ENCODE measurements around the gene COL4A1. TPM values are rescaled to one million over a fixed set of nuclear protein-coding genes. Genes with fewer than 3 reads are reported as not detected.
A peak's percentile ranks its signal among the peaks of the same experiment; 100 is the strongest.

The COL4A1 gene
- total and polyA plus RNA-seq, 4 donors, result 73.3 to 910 (median 472) TPM

- intact Hi-C loops (cut with DNase I), result no loop called here
- DNase-seq, result no peak
- H3K27ac ChIP-seq (ENCODE audit: low read depth in 1 of 2, low read length in 2 of 2), result no peak overlapping the region
- WGBS, 2 donors, result 83 to 85% methylated on average over 16 of the region's 16 CpGs
- no peaks in the 10 kb centered on the region for H3K36me3 ChIP-seq (ENCODE audit: control insufficient read depth in 1 of 2, insufficient read depth in 2 of 2, low read length in 1 of 2)
- H3K4me1 ChIP-seq (ENCODE audit: control insufficient read depth in 1 of 2, insufficient read depth in 2 of 2, low read length in 2 of 2), result no peaks in the 10 kb centered on the region
- no peak for ATAC-seq (ENCODE audit: low FRiP score)
- H3K9me3 ChIP-seq (ENCODE audit: control insufficient read depth, low read length), result no peaks in the 10 kb centered on the region
- H3K4me3 ChIP-seq (ENCODE audit: low read length in 2 of 2), result no peak overlapping the region
- no peaks in the 10 kb centered on the region for H3K27me3 ChIP-seq (ENCODE audit: control insufficient read depth in 1 of 2, insufficient read depth in 2 of 2, low read length in 1 of 2)
Observed at GRCh38 chr13:110132225-110132982, 174.6 kb downstream of the COL4A1 start.

GRCh38 chr13:110131424-110131823 is 175.5 kb downstream of the COL4A1 start:
- Histone ChIP-seq H3K9me3 (ENCODE audit: control insufficient read depth, low read length) (no peaks in the 10 kb centered on the region), H3K27me3 (ENCODE audit: control insufficient read depth in 1 of 2, insufficient read depth in 2 of 2, low read length in 1 of 2) (no peaks in the 10 kb centered on the region), H3K4me3 (ENCODE audit: low read length in 2 of 2) (no peak overlapping the region), H3K36me3 (ENCODE audit: control insufficient read depth in 1 of 2, insufficient read depth in 2 of 2, low read length in 1 of 2) (no peaks in the 10 kb centered on the region), H3K4me1 (ENCODE audit: control insufficient read depth in 1 of 2, insufficient read depth in 2 of 2, low read length in 2 of 2) (no peaks in the 10 kb centered on the region), H3K27ac (ENCODE audit: low read depth in 1 of 2, low read length in 2 of 2) (no peak overlapping the region)
- WGBS, 2 donors, result 87 to 89% methylated on average over 11 of the region's 11 CpGs
- intact Hi-C loops (cut with DNase I), result no loop called here
- ATAC-seq (ENCODE audit: low FRiP score) (no peak), DNase-seq (no peak)

GRCh38 chr13:110130431-110130830 is 176.5 kb downstream of the COL4A1 start:
- ATAC-seq (ENCODE audit: low FRiP score) (no peak), DNase-seq (no peak)
- no peaks in the 10 kb centered on the region for H3K36me3 ChIP-seq (ENCODE audit: control insufficient read depth in 1 of 2, insufficient read depth in 2 of 2, low read length in 1 of 2)
- H3K4me1 ChIP-seq (ENCODE audit: control insufficient read depth in 1 of 2, insufficient read depth in 2 of 2, low read length in 2 of 2), result peaks cover 0 to 3% of the 10 kb centered on the region in 2 donors
- H3K27ac ChIP-seq (ENCODE audit: low read depth in 1 of 2, low read length in 2 of 2), result no peak overlapping the region
- no peak overlapping the region for H3K4me3 ChIP-seq (ENCODE audit: low read length in 2 of 2)
- no peaks in the 10 kb centered on the region for H3K9me3 ChIP-seq (ENCODE audit: control insufficient read depth, low read length)
- intact Hi-C loops (cut with DNase I), result no loop called here
- WGBS, 2 donors, result 91 to 93% methylated on average over 3 of the region's 3 CpGs
- H3K27me3 ChIP-seq (ENCODE audit: control insufficient read depth in 1 of 2, insufficient read depth in 2 of 2, low read length in 1 of 2), result no peaks in the 10 kb centered on the region

- no peaks in the 10 kb centered on the region for H3K27me3 ChIP-seq (ENCODE audit: control insufficient read depth in 1 of 2, insufficient read depth in 2 of 2, low read length in 1 of 2)
- intact Hi-C loops (cut with DNase I), result loop anchor here in 1 of 2 donors (10.0 kb wide), 1 partner anchor 675 kb away; no protein-coding TSS in a partner anchor
- peaks cover 0 to 3% of the 10 kb centered on the region in 2 donors for H3K4me1 ChIP-seq (ENCODE audit: control insufficient read depth in 1 of 2, insufficient read depth in 2 of 2, low read length in 2 of 2)
- no peak overlapping the region for H3K27ac ChIP-seq (ENCODE audit: low read depth in 1 of 2, low read length in 2 of 2)
- no peak for ATAC-seq (ENCODE audit: low FRiP score)
- WGBS, 2 donors, result 88 to 91% methylated on average over 14 of the region's 14 CpGs
- DNase-seq, result no peak
- no peak overlapping the region for H3K4me3 ChIP-seq (ENCODE audit: low read length in 2 of 2)
- no peaks in the 10 kb centered on the region for H3K9me3 ChIP-seq (ENCODE audit: control insufficient read depth, low read length)
- no peaks in the 10 kb centered on the region for H3K36me3 ChIP-seq (ENCODE audit: control insufficient read depth in 1 of 2, insufficient read depth in 2 of 2, low read length in 1 of 2)
Observed at GRCh38 chr13:110129539-110130186, 177.3 kb downstream of the COL4A1 start.

- no peak for DNase-seq
- H3K4me1 ChIP-seq (ENCODE audit: control insufficient read depth in 1 of 2, insufficient read depth in 2 of 2, low read length in 2 of 2), result peaks cover 0 to 3% of the 10 kb centered on the region in 2 donors
- no peaks in the 10 kb centered on the region for H3K36me3 ChIP-seq (ENCODE audit: control insufficient read depth in 1 of 2, insufficient read depth in 2 of 2, low read length in 1 of 2)
- ATAC-seq (ENCODE audit: low FRiP score), result no peak
- no peak overlapping the region for H3K27ac ChIP-seq (ENCODE audit: low read depth in 1 of 2, low read length in 2 of 2)
- 96% methylated on average over 17 of the region's 17 CpGs for WGBS, 2 donors
- H3K4me3 ChIP-seq (ENCODE audit: low read length in 2 of 2), result no peak overlapping the region
- H3K27me3 ChIP-seq (ENCODE audit: control insufficient read depth in 1 of 2, insufficient read depth in 2 of 2, low read length in 1 of 2), result no peaks in the 10 kb centered on the region
- H3K9me3 ChIP-seq (ENCODE audit: control insufficient read depth, low read length), result no peaks in the 10 kb centered on the region
- intact Hi-C loops (cut with DNase I), result loop anchor here in 1 of 2 donors (10.0 kb wide), 1 partner anchor 674 kb away; no protein-coding TSS in a partner anchor
Observed at GRCh38 chr13:110129076-110129475, 177.9 kb downstream of the COL4A1 start.

GRCh38 chr13:110128546-110128945 is 178.4 kb downstream of the COL4A1 start:
- H3K27me3 ChIP-seq (ENCODE audit: control insufficient read depth in 1 of 2, insufficient read depth in 2 of 2, low read length in 1 of 2), result no peaks in the 10 kb centered on the region
- no peak overlapping the region for H3K27ac ChIP-seq (ENCODE audit: low read depth in 1 of 2, low read length in 2 of 2)
- no peaks in the 10 kb centered on the region for H3K36me3 ChIP-seq (ENCODE audit: control insufficient read depth in 1 of 2, insufficient read depth in 2 of 2, low read length in 1 of 2)
- intact Hi-C loops (cut with DNase I), result loop anchor here in 1 of 2 donors (10.0 kb wide), 1 partner anchor 674 kb away; no protein-coding TSS in a partner anchor
- ATAC-seq (ENCODE audit: low FRiP score) (no peak), DNase-seq (no peak)
- H3K4me3 ChIP-seq (ENCODE audit: low read length in 2 of 2), result no peak overlapping the region
- peaks cover 0 to 3% of the 10 kb centered on the region in 2 donors for H3K4me1 ChIP-seq (ENCODE audit: control insufficient read depth in 1 of 2, insufficient read depth in 2 of 2, low read length in 2 of 2)
- no peaks in the 10 kb centered on the region for H3K9me3 ChIP-seq (ENCODE audit: control insufficient read depth, low read length)
- 58 to 74% methylated on average over 8 of the region's 8 CpGs for WGBS, 2 donors

GRCh38 chr13:110127986-110128511 is 178.9 kb downstream of the COL4A1 start:
- ATAC-seq (ENCODE audit: low FRiP score) (no peak), DNase-seq (no peak)
- Histone ChIP-seq H3K27me3 (ENCODE audit: control insufficient read depth in 1 of 2, insufficient read depth in 2 of 2, low read length in 1 of 2) (no peaks in the 10 kb centered on the region), H3K36me3 (ENCODE audit: control insufficient read depth in 1 of 2, insufficient read depth in 2 of 2, low read length in 1 of 2) (no peaks in the 10 kb centered on the region), H3K27ac (ENCODE audit: low read depth in 1 of 2, low read length in 2 of 2) (no peak overlapping the region), H3K9me3 (ENCODE audit: control insufficient read depth, low read length) (no peaks in the 10 kb centered on the region), H3K4me3 (ENCODE audit: low read length in 2 of 2) (no peak overlapping the region), H3K4me1 (ENCODE audit: control insufficient read depth in 1 of 2, insufficient read depth in 2 of 2, low read length in 2 of 2) (peaks cover 0 to 3% of the 10 kb centered on the region in 2 donors)
- WGBS, 2 donors, result 75 to 77% methylated on average over 6 of the region's 6 CpGs
- intact Hi-C loops (cut with DNase I), result loop anchor here in 1 of 2 donors (10.0 kb wide), 1 partner anchor 673 kb away; no protein-coding TSS in a partner anchor

GRCh38 chr13:110126391-110126961 is 180.5 kb downstream of the COL4A1 start:
- peak overlapping the region in 1 of 2 donors; percentile 71 for H3K27ac ChIP-seq (ENCODE audit: low read depth in 1 of 2, low read length in 2 of 2)
- H3K4me3 ChIP-seq (ENCODE audit: low read length in 2 of 2), result no peak overlapping the region
- WGBS, 2 donors, result 1 to 3% methylated on average over 12 of the region's 12 CpGs
- no peaks in the 10 kb centered on the region for H3K36me3 ChIP-seq (ENCODE audit: control insufficient read depth in 1 of 2, insufficient read depth in 2 of 2, low read length in 1 of 2)
- H3K4me1 ChIP-seq (ENCODE audit: control insufficient read depth in 1 of 2, insufficient read depth in 2 of 2, low read length in 2 of 2), result peaks cover 2 to 3% of the 10 kb centered on the region in 2 donors
- no peaks in the 10 kb centered on the region for H3K27me3 ChIP-seq (ENCODE audit: control insufficient read depth in 1 of 2, insufficient read depth in 2 of 2, low read length in 1 of 2)
- DNase-seq (peak in 1 of 2 donors; percentile 74), ATAC-seq (ENCODE audit: low FRiP score) (peak; percentile 74)
- H3K9me3 ChIP-seq (ENCODE audit: control insufficient read depth, low read length), result no peaks in the 10 kb centered on the region
- intact Hi-C loops (cut with DNase I), result loop anchor here in 1 of 2 donors (10.0 kb wide), 1 partner anchor 672 kb away; no protein-coding TSS in a partner anchor

Data from aorta (tissue), 5 donors.